ENCODE measurements around the gene HDAC11. TPM values are rescaled to one million over a fixed set of nuclear protein-coding genes. Genes with fewer than 3 reads are reported as not detected.
A peak's percentile ranks its signal among the peaks of the same experiment; 100 is the strongest.

Gene HDAC11
- total and polyA plus RNA-seq, 7 donors, result 9.2 to 29.6 (median 22.3) TPM

GRCh38 chr3:13509816-13510192 lies 29.7 kb downstream of the HDAC11 start:
- ATAC-seq (no peak), DNase-seq (peak in 1 of 2 donors; percentile 30)
- no peak for TF ChIP-seq CTCF (IDR thresholded peaks at IDR 0.05)
- H3K27me3 ChIP-seq (ENCODE audit: insufficient read depth in 3 of 3, low read length in 2 of 3), result no peaks in the 10 kb centered on the region
- intact Hi-C loops (cut with DNase I), result no loop called here
- no peaks in the 10 kb centered on the region for H3K36me3 ChIP-seq (ENCODE audit: insufficient read depth in 1 of 2, low read depth in 1 of 2)
- peaks cover 4% of the 10 kb centered on the region for H3K4me1 ChIP-seq
- H3K9me3 ChIP-seq, result no peaks in the 10 kb centered on the region
- 84 to 96% (median 89%) methylated on average over 8 of the region's 8 CpGs for WGBS, 3 donors
- no peak overlapping the region for H3K27ac ChIP-seq
- no peak overlapping the region for H3K4me3 ChIP-seq

GRCh38 chr3:13512451-13512850 lies 32.3 kb downstream of the HDAC11 start:
- WGBS, 3 donors, result 69 to 88% (median 72%) methylated on average over 7 of the region's 7 CpGs
- H3K9me3 ChIP-seq, result no peaks in the 10 kb centered on the region
- H3K27ac ChIP-seq, result no peak overlapping the region
- no peak for TF ChIP-seq CTCF (IDR thresholded peaks at IDR 0.05)
- intact Hi-C loops (cut with DNase I), result no loop called here
- H3K36me3 ChIP-seq (ENCODE audit: insufficient read depth in 1 of 2, low read depth in 1 of 2), result no peaks in the 10 kb centered on the region
- no peaks in the 10 kb centered on the region for H3K27me3 ChIP-seq (ENCODE audit: insufficient read depth in 3 of 3, low read length in 2 of 3)
- no peak overlapping the region for H3K4me3 ChIP-seq
- DNase-seq (peak in 1 of 2 donors; percentile 26), ATAC-seq (no peak)
- H3K4me1 ChIP-seq, result peaks cover 4% of the 10 kb centered on the region

GRCh38 chr3:13513051-13513912 lies 33.2 kb downstream of the HDAC11 start:
- no peak for TF ChIP-seq CTCF (IDR thresholded peaks at IDR 0.05)
- Histone ChIP-seq H3K27ac (no peak overlapping the region), H3K4me1 (no peaks in the 10 kb centered on the region), H3K27me3 (ENCODE audit: insufficient read depth in 3 of 3, low read length in 2 of 3) (no peaks in the 10 kb centered on the region), H3K9me3 (no peaks in the 10 kb centered on the region), H3K36me3 (ENCODE audit: insufficient read depth in 1 of 2, low read depth in 1 of 2) (no peaks in the 10 kb centered on the region), H3K4me3 (no peak overlapping the region)
- whole genome bisulfite sequencing, 3 donors, result 66 to 77% (median 76%) methylated on average over 20 of the region's 20 CpGs
- intact Hi-C loops (cut with DNase I), result no loop called here
- ATAC-seq (no peak), DNase-seq (peak in 1 of 2 donors; percentile 61)

- WGBS, 3 donors, result 72 to 84% (median 74%) methylated on average over 10 of the region's 10 CpGs
- TF ChIP-seq CTCF (IDR thresholded peaks at IDR 0.05), result no peak
- H3K27me3 ChIP-seq (ENCODE audit: insufficient read depth in 3 of 3, low read length in 2 of 3), result no peaks in the 10 kb centered on the region
- H3K27ac ChIP-seq, result no peak overlapping the region
- ATAC-seq, result no peak
- peak in 1 of 2 donors; percentile 41 for DNase-seq
- H3K4me3 ChIP-seq, result no peak overlapping the region
- H3K36me3 ChIP-seq (ENCODE audit: insufficient read depth in 1 of 2, low read depth in 1 of 2), result no peaks in the 10 kb centered on the region
- no peaks in the 10 kb centered on the region for H3K9me3 ChIP-seq
- intact Hi-C loops (cut with DNase I), result no loop called here
- H3K4me1 ChIP-seq, result no peaks in the 10 kb centered on the region
Observed at GRCh38 chr3:13513913-13514517, 33.9 kb downstream of the HDAC11 start.

Measured in psoas muscle (tissue), 8 donors.